Esophagus muscularis mucosa (tissue), 3 donors: ENCODE data around the gene ELP2.

Source experiments
- CTCF ChIP-seq, 3 experiments: fragments of 200-600 bp in 2 of 3; fragments of 450-650 bp in 1 of 3; sonication (generic) in 2 of 3; IDR thresholded peaks; one replicate each; pipeline ENCODE4 v1.5.1; 2017 to 2019; ENCODE audit warnings: antibody characterized with exemption in 3 of 3, mild to moderate bottlenecking in 2 of 3, moderate library complexity in 1 of 3
- POLR2AphosphoS5 ChIP-seq, 2 donors: sonication (generic); formaldehyde crosslinking; IDR thresholded peaks; one replicate each; pipeline ENCODE4 v1.6.1; 2017; ENCODE audit warnings: antibody characterized with exemption in 2 of 2

DNA sequence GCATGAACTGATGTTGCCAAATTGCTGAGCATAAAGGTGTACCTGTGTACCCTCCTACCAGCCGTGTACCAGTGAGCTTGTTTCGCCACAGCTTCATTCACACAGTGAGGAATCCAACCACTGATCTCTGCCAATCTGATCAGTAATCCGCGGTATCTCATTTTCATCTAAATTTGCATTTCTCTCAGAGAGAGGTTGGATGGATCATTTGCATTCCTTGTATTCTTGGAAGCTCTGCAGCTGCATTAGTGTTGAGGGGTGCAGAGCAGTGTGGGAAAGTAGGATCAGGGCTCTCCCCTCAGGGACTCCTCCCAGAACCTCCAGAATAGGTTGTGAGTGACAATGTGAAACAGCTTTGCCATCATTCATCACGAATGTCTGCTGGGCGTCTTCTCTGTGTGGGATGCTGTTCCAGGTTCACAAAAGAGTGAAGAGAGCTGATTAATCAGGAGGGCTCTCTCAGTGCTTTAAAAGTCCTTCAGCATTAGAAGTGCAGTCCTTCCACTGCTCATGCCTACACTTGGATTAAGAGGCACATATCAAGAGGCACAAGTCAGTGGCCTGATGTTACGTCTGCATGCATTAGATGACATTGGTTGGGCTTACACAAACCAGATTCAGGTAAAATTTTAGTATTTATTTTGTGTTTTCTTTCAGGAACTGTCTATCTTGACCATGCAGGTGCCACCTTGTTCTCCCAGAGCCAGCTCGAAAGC lies 65.1 kb downstream of the ELP2 start:
- TF ChIP-seq CTCF (IDR thresholded peaks at IDR 0.05) (no peak), POLR2AphosphoS5 (IDR thresholded peaks at IDR 0.05) (no peak)
